HepG2 (cell line): ENCODE measurements around the gene DLST. TPM values are rescaled to one million over a fixed set of nuclear protein-coding genes. Genes with fewer than 3 reads are reported as not detected.

Experiments
- ATAC-seq: fragments of 200-7000 bp; cut with Tn5 transposase; 3 replicates; pipeline ENCODE4 v1.9.1; 2020; ENCODE audit warnings: mild to moderate bottlenecking, moderate library complexity
- BruUV-seq: library from RNA; stranded (reverse); fragments of 400-500 nt; replicated peaks from 2 replicates; lab custom pipeline; 2021; lab: Mats Ljungman, UMichigan
- CTCF ChIA-PET: fragments of 300-600 bp; formaldehyde crosslinking; extraction: SDS; loops from one replicate; lab custom pipeline; 2021; ENCODE audit warnings: low total read pairs, inconsistent platforms, low intra/inter-chr PET ratio; lab: Yijun Ruan, JAX
- POLR2A ChIA-PET: fragments of 350-600 bp; sonication (Branson Sonifier 250); formaldehyde crosslinking; loops from one replicate; lab custom pipeline; 2020; ENCODE audit warnings: antibody characterized with exemption, inconsistent platforms; lab: Yijun Ruan, JAX
- DNase-seq: peaks from one replicate; pipeline ENCODE4 v3.0.0-alpha.2; 2015; ENCODE audit warnings: low spot score
- FAIRE-seq: peaks from 3 replicates; lab custom pipeline; 2011; peaks lifted over from hg19 to GRCh38; lab: Jason Lieb, UNC
- H2AFZ ChIP-seq: one replicate; pipeline ENCODE4 v1.6.1; 2011; ENCODE audit warnings: low read length, inconsistent platforms
- H3K27ac ChIP-seq: fragments of 300-600 bp; 3 replicates; pipeline ENCODE4 v1.8.0; 2011; ENCODE audit warnings: mixed run types, mild to moderate bottlenecking, mixed read lengths, low read length, inconsistent platforms; ENCODE audit not compliant: insufficient read depth; ENCODE audit errors: extremely low read length
- H3K27me3 ChIP-seq, 2 experiments: fragments of 200-600 bp in 1 of 2; 2 replicates in 1 of 2; 3 replicates in 1 of 2; pipeline versions ENCODE4 v1.6.0 to v1.8.0; 2011; ENCODE audit warnings: low read length in 2 of 2, mild to moderate bottlenecking in 2 of 2, moderate library complexity in 2 of 2, inconsistent platforms in 1 of 2; ENCODE audit not compliant: insufficient read depth in 2 of 2, control insufficient read depth in 1 of 2
- H3K36me3 ChIP-seq, 2 experiments: fragments of 200-600 bp in 1 of 2; replicated peaks in 1 of 2; 2 replicates in 1 of 2; 3 replicates in 1 of 2; pipeline versions ENCODE4 v1.5.1 to v1.8.0; 2011; ENCODE audit warnings: low read length in 2 of 2, inconsistent platforms in 1 of 2; ENCODE audit not compliant: insufficient read depth in 2 of 2, control insufficient read depth in 1 of 2
- H3K4me1 ChIP-seq: 2 replicates; pipeline ENCODE4 v1.5.1; 2012; ENCODE audit warnings: low read length, inconsistent platforms; ENCODE audit not compliant: insufficient read depth
- H3K4me2 ChIP-seq: 2 replicates; pipeline ENCODE4 v1.6.0; 2011; ENCODE audit warnings: low read depth, low read length, inconsistent platforms
- H3K4me3 ChIP-seq, 3 experiments: fragments of 200-600 bp in 1 of 3; sonication (generic), shearing (Covaris generic) in 1 of 3; replicated peaks in 1 of 3; 2 replicates each; pipeline ENCODE4 v1.5.1; 2011 to 2016; ENCODE audit warnings: low read length in 3 of 3, inconsistent platforms in 2 of 3, low read depth in 2 of 3, mild to moderate bottlenecking in 2 of 3, control low read depth in 1 of 3, mixed read lengths in 1 of 3; ENCODE audit not compliant: insufficient read depth in 1 of 3
- H3K79me2 ChIP-seq: one replicate; pipeline ENCODE4 v1.6.1; 2011; ENCODE audit warnings: low read length, inconsistent platforms; ENCODE audit not compliant: insufficient read depth
- H3K9ac ChIP-seq: 2 replicates; pipeline ENCODE4 v1.6.0; 2011; ENCODE audit warnings: mild to moderate bottlenecking, low read depth, low read length, inconsistent platforms; ENCODE audit not compliant: insufficient read depth
- H3K9me3 ChIP-seq: 2 replicates; pipeline ENCODE4 v1.5.1; 2012; ENCODE audit warnings: mild to moderate bottlenecking, low read length
- H4K20me1 ChIP-seq: 2 replicates; pipeline ENCODE4 v1.6.0; 2011; ENCODE audit warnings: inconsistent platforms, mild to moderate bottlenecking, low read length, moderate library complexity; ENCODE audit not compliant: insufficient read depth
- BCL6 ChIP-seq: IDR thresholded peaks from 2 replicates; pipeline ENCODE4 v1.6.1; 2016; ENCODE audit warnings: missing genetic modification reagents, missing compliant biosample characterization
- GABPB1 ChIP-seq: IDR thresholded peaks from 2 replicates; pipeline ENCODE4 v1.6.1; 2016; ENCODE audit warnings: mild to moderate bottlenecking, missing genetic modification reagents, moderate library complexity, missing compliant biosample characterization
- JARID2 ChIP-seq: sonication (generic); formaldehyde crosslinking; IDR thresholded peaks from 2 replicates; pipeline ENCODE4 v1.8.1; 2023; ENCODE audit warnings: missing genetic modification reagents, inconsistent platforms; ENCODE audit not compliant: insufficient replicate concordance
- MAZ ChIP-seq, 2 experiments: sonication (generic) in 1 of 2; formaldehyde crosslinking in 1 of 2; IDR thresholded peaks; 2 replicates each; pipeline versions ENCODE4 v1.5.0 to v1.6.1; 2012 to 2020; ENCODE audit warnings: low read depth in 2 of 2, mild to moderate bottlenecking in 2 of 2, borderline replicate concordance in 1 of 2, improper control_type of control experiment in 1 of 2, low read length in 1 of 2, missing genetic modification reagents in 1 of 2, moderate library complexity in 1 of 2
- SP5 ChIP-seq: IDR thresholded peaks from 2 replicates; pipeline ENCODE4 v1.6.1; 2016; ENCODE audit warnings: low read depth, borderline replicate concordance
- SRF ChIP-seq: IDR thresholded peaks from 2 replicates; pipeline ENCODE4 v1.6.1; 2011; ENCODE audit warnings: mild to moderate bottlenecking, low read depth, low read length, moderate library complexity
- XBP1 ChIP-seq: sonication (generic); formaldehyde crosslinking; IDR thresholded peaks from 2 replicates; pipeline ENCODE4 v1.5.0; 2020; ENCODE audit warnings: missing genetic modification reagents
- ZNF124 ChIP-seq: sonication (generic); formaldehyde crosslinking; IDR thresholded peaks from 2 replicates; pipeline ENCODE4 v1.4.0; 2020; ENCODE audit warnings: missing genetic modification reagents
- ZNF224 ChIP-seq: sonication (generic); formaldehyde crosslinking; IDR thresholded peaks from 2 replicates; pipeline ENCODE4 v1.5.0; 2020; ENCODE audit warnings: mild to moderate bottlenecking, missing genetic modification reagents
- ZNF350 ChIP-seq: sonication (generic); formaldehyde crosslinking; IDR thresholded peaks from 2 replicates; pipeline ENCODE4 v1.4.0; 2020; ENCODE audit warnings: mild to moderate bottlenecking, low read depth, missing genetic modification reagents, borderline replicate concordance
- ZNF552 ChIP-seq: sonication (generic); formaldehyde crosslinking; IDR thresholded peaks from 2 replicates; pipeline ENCODE4 v1.9.0; 2022; ENCODE audit warnings: missing genetic modification reagents, mild to moderate bottlenecking, borderline replicate concordance
- ZNF558 ChIP-seq: sonication (generic); formaldehyde crosslinking; IDR thresholded peaks from 2 replicates; pipeline ENCODE4 v1.9.0; 2022; ENCODE audit warnings: mild to moderate bottlenecking, missing genetic modification reagents, borderline replicate concordance
- ZNF572 ChIP-seq: sonication (generic); formaldehyde crosslinking; IDR thresholded peaks from 2 replicates; pipeline ENCODE4 v1.5.1; 2020; ENCODE audit warnings: mild to moderate bottlenecking, missing genetic modification reagents
- WGBS: methylation state at CpG from one replicate; pipeline ENCODE4 v1.1.6; 2017; ENCODE audit warnings: low lambda C conversion rate; 5-methylcytosine and 5-hydroxymethylcytosine counted together
- in situ Hi-C: cut with HindIII; loops from 2 replicates; pipeline ENCODE4 v1.10.0; 2017; ENCODE audit warnings: low pct_unique_long_range_greater_than_20kb; ENCODE audit not compliant: extremely low pct_ligation_motif_present
- intact Hi-C: fragments of 100-400 bp; cut with micrococcal nuclease; formaldehyde crosslinking; loops from one replicate; pipeline ENCODE4 v1.10.0; 2022; ENCODE audit not compliant: unreplicated experiment
- polyA plus RNA-seq, 8 experiments: library from polyadenylated mRNA; depleted of rRNA in 3 of 8; stranded (reverse) in 7 of 8; unstranded in 1 of 8; fragments of >200 nt; fragmentation: Illumina TruSeq in 4 of 8; extraction: Trizol in 4 of 8; gene quantifications; 2 replicates each; pipeline versions ENCODE4 v1.2.1 to v1.2.3, GENCODE V29; 2011 to 2016; ENCODE audit warnings: low read depth in 4 of 8, missing spikeins in 1 of 8, mixed read lengths in 1 of 8; ENCODE audit not compliant: insufficient read depth in 1 of 8
- total RNA-seq, 5 experiments: library from RNA; depleted of rRNA; stranded (reverse); fragments of >200 nt; fragmentation: Illumina TruSeq; extraction: Trizol; gene quantifications; 2 replicates each; pipeline ENCODE4 v1.2.3, GENCODE V29; 2016; ENCODE audit warnings: low read depth in 1 of 5
- TF ChIP-seq, protein P1 (sequence below): IDR thresholded peaks from 2 replicates; pipeline ENCODE4 v1.6.1; 2012; ENCODE audit warnings: low read depth, low read length, improper control_type of control experiment
- TF ChIP-seq, protein P2 (sequence below): sonication (generic); formaldehyde crosslinking; IDR thresholded peaks from 2 replicates; pipeline ENCODE4 v1.8.0; 2022; ENCODE audit warnings: missing genetic modification reagents, mild to moderate bottlenecking, inconsistent platforms, borderline replicate concordance
- TF ChIP-seq, protein P3 (sequence below): IDR thresholded peaks from 2 replicates; pipeline ENCODE4 v1.6.1; 2016

Gene DLST
- total and polyA plus RNA-seq, 2 of the 13 experiments (the other 11 are each of a cell fraction or from before 2014, with no cell fraction given) = 56.5 to 94.3 TPM

DNA sequence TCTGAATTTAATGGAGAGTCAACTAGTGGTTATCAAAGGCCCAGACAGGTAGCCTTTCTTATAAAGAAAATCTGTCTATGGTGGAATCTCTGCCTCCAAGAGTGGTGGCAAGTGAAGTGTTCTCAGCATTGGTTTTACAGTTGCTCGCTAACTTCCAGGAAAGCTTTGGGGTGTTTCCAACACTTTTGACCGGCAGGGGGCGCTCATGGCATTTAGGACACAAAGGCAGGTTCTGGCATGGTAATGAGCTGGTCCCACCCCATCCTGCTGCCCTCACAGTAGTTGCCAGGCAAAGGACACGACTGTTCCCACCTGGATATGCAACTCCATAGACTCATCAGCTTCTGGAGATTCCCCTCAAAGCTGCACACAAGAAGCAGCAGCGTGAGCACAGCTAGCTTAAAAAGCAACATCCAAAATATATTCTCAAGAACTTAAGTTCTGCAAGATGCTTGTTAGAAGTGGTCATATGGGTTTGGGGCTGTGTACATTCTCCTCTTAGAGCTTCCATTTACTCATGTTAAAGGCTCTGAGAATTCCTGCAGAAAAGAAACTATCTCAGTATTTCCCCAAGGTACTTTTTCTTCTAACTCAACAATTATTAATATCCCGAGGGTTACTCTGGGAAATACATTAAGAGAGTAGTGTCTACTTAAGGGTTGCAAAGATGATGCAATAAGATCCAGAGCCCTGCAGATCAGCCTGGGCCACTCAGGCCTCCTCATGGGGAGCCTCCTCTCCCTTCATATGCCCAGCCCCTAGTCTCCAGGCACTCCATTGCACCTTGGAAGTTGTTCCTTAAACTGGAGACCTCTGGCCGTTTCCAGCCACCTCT lies 20.6 kb upstream of the DLST start:
- Histone ChIP-seq H3K4me2 (no peak overlapping the region), H3K9me3 (no peaks in the 10 kb centered on the region), H4K20me1 (no peaks in the 10 kb centered on the region), H3K9ac (no peak overlapping the region), H3K27me3 (0 out of 5 replicates have a peak, but pooled peaks cover 0 to 2% of the 10 kb centered on the region in 2 experiments), H2AFZ (no peak overlapping the region), H3K4me3 (no peak overlapping the region), H3K27ac (no peak overlapping the region), H3K36me3 (no peaks in the 10 kb centered on the region), H3K4me1 (peaks cover 2% of the 10 kb centered on the region), H3K79me2 (no peaks in the 10 kb centered on the region)
- BruUV-seq = no TSS peak
- ChIA-PET POLR2A (interaction anchor here (1.1 to 2.7 kb wide), 6 partner anchors 18 to 46 kb away, joined by 3 to 12 read pairs (median 6); no protein-coding TSS in a partner anchor), CTCF (interaction anchor here (0.6 to 2.5 kb wide), 3 partner anchors 9 to 45 kb away, joined by 3 to 47 read pairs (median 5); no protein-coding TSS in a partner anchor)
- peak; percentile 77 for DNase-seq
- intact Hi-C loops = loop anchor here (1.0 kb wide), 1 partner anchor 44 kb away; no protein-coding TSS in a partner anchor
- WGBS = 15% methylated on average over 7 of the region's 7 CpGs
- in situ Hi-C loops = loop anchor here (5.0 kb wide), 1 partner anchor 46 kb away; no protein-coding TSS in a partner anchor
- peak; percentile 93 for FAIRE-seq
- ATAC-seq = peak; percentile 89
- TF ChIP-seq MAZ (IDR thresholded peaks at IDR 0.05; ENCODE audit: borderline replicate concordance, low read depth, low read length) (no peak), MAZ (CRISPR knock-in tag; IDR thresholded peaks at IDR 0.05; ENCODE audit: low read depth) (no peak), XBP1 (no peak), JARID2 (CRISPR knock-in tag) (no peak), BCL6 (CRISPR knock-in tag) (0 out of 2 replicates have a peak, but pooled peaks have one; percentile 13), ZNF124 (no peak), GABPB1 (CRISPR knock-in tag) (no peak), ZNF572 (no peak), SP5 (CRISPR knock-in tag) (no peak), ZNF224 (CRISPR knock-in tag) (no peak), ZNF350 (CRISPR knock-in tag) (no peak), SRF (0 out of 2 replicates have a peak, but pooled peaks have one; percentile 9), ZNF558 (CRISPR knock-in tag) (0 out of 2 replicates have a peak, but pooled peaks have one; percentile 33), ZNF552 (CRISPR knock-in tag) (no peak)
- TF ChIP-seq, protein P1, sequence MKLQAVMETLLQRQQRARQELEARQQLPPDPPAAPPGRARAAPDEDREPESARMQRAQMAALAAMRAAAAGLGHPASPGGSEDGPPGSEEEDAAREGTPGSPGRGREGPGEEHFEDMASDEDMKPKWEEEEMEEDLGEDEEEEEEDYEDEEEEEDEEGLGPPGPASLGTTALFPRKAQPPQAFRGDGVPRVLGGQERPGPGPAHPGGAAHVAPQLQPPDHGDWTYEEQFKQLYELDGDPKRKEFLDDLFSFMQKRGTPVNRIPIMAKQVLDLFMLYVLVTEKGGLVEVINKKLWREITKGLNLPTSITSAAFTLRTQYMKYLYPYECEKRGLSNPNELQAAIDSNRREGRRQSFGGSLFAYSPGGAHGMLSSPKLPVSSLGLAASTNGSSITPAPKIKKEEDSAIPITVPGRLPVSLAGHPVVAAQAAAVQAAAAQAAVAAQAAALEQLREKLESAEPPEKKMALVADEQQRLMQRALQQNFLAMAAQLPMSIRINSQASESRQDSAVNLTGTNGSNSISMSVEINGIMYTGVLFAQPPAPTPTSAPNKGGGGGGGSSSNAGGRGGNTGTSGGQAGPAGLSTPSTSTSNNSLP = no peak
- TF ChIP-seq, protein P2, sequence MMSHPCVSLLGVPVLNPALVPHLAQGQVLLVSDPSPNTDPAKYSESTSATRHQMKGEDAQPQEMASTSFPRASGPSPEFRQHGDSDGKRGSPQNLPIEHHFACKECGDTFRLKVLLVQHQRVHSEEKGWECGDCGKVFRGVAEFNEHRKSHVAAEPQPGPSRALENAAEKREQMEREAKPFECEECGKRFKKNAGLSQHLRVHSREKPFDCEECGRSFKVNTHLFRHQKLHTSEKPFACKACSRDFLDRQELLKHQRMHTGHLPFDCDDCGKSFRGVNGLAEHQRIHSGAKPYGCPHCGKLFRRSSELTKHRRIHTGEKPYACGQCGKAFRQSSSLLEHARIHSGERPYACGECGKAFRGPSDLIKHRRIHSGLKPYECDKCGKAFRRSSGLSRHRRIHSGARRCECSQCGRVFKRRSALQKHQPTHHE (CRISPR knock-in tag) = no peak
- TF ChIP-seq, protein P3, sequence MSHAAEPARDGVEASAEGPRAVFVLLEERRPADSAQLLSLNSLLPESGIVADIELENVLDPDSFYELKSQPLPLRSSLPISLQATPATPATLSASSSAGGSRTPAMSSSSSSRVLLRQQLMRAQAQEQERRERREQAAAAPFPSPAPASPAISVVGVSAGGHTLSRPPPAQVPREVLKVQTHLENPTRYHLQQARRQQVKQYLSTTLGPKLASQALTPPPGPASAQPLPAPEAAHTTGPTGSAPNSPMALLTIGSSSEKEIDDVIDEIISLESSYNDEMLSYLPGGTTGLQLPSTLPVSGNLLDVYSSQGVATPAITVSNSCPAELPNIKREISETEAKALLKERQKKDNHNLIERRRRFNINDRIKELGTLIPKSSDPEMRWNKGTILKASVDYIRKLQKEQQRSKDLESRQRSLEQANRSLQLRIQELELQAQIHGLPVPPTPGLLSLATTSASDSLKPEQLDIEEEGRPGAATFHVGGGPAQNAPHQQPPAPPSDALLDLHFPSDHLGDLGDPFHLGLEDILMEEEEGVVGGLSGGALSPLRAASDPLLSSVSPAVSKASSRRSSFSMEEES = no peak
